HG03442 (cell line): ENCODE data around the gene RUFY1.

ENCODE experiments used
- ATAC-seq: cut with Tn5 transposase; IDR thresholded peaks from one replicate; pipeline ENCODE4 v1.9.1; 2021; ENCODE audit warnings: mild to moderate bottlenecking, moderate library complexity; ENCODE audit not compliant: unreplicated experiment

The RUFY1 gene

DNA sequence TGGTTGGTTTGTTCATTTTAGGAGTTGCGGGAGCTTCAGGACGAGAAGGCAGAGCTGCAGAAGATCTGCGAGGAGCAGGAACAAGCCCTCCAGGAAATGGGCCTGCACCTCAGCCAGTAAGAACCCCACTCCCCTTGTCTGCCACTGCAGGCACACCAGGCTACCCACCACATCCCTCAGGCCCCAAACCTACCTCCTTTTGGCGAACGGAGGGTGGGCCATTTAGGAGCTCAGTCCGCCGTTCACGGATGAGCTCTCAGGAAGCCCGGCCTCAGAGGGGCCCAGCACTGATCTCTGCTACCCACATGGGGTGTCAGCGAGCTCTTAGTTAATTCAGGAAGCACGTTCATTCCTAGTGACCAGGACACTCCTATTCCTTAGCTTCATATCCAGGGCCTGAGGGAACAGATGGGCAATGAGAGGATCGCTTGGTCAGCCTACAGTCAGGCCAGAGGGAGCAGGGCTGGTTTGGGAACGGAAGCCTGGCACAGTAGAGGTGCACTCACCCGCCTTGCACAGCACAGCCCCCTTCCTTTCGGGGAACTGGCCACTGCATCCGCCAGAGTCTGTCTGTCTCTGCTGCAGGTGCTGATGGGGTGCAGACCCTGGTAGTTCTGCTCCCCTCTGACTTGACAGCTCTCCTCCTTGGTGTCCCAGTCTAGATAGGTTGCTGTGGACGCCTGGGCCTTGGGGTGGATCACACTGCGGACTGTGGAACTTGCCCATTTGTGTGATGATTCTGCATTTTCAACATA lies 51.7 kb downstream of the RUFY1 start:
- ATAC-seq = no peak

DNA sequence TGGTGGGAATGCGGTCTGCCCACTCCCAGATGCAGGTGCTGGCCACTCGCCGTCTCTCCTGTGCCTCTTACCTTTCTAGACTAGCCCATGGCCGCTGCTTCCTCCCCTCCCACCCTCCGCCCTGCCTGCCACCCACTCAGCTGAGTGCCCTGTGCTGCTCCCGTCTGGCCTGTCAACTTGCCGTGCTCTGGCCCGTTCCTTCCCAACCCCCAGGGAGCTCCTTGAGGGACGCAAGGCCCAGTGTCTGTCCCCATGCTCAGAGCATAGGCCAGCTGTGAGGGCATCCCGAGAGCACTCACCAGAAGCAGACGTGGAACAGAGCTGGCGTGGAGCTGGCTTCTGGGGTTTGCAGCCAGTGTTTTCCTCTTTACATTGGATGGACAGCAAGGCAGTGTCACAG lies 53.0 kb downstream of the RUFY1 start:
- ATAC-seq = no peak

DNA sequence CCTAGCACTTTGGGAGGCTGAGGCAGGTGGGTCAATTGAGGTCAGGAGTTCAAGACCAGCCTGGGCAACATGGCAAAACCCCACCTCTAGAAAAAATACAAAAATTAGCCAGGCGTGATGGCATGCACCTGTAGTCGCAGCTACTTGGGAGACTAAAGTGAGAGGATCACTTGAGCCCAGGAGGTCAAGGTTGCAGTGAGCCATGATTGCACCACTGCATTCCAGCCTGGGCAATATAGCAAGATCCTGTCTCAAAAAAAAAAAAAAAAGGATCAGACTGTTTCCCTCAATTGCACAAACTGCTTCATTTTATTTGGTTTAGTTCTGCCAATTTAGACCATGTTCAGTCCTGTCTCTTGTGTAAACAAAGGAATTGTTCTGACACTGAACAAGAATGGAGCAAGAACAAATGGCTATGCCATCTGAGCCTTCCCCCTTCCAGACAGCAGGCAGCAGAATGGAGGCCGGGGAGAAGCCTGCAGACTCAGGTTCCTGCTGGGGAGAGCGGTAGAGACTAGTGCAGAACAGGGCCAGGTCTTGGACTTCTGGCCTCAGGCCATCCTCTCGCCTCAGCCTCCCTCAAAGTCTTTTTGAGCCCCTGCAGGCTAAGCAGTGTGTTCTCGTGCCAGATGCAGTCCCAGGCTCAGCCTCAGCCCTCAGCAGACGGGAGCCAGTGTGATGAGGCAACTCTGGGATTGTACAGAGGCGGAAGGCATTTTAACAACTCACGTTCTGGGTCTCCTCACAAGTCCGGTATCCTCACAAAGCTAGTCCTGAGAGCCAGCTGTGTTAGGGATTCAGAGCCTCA lies 54.9 kb downstream of the RUFY1 start:
- no peak for ATAC-seq

DNA sequence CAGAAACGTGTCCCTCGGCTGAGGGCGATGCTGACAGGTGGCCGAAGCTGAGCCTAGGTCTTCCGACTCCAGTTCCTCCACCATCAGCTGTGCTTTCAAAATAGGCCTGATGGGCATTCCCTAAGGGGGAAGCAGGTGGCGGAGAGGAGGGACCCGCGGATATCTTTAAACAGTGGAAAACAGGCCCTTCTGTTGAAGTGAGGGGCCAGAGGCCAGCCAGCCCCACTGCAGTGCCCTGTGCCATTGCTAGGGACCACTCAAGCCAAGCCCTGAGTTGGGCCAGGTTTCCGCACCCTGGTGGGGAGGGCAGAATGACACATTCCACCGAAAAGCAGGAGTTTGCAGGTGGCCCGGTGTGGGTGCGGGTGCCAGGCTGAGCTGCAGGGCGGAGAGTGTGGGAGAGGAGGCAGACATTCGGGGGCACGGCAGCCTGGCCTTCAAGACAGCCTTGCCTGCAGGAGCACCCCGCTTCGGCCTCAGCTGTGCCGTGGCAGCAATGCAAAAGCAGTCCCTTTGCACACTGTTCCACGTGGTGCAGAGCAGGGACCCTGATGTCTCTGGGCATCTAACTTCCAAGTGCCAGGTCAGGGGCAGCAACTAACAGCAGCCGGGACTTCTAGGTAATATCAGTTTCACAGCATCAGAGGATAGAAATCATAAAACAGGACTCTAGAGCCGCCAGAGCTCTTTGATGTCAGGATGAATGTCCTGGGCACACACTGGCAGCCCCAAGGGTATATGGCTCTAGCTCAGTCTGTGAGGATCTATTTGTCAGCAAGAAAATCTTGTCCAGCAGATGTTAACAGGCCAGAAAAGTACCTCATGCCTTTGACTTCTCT lies 55.9 kb downstream of the RUFY1 start:
- no peak for ATAC-seq

GRCh38 chr5:179606910-179607159 lies 56.5 kb downstream of the RUFY1 start:
- no peak for ATAC-seq

DNA sequence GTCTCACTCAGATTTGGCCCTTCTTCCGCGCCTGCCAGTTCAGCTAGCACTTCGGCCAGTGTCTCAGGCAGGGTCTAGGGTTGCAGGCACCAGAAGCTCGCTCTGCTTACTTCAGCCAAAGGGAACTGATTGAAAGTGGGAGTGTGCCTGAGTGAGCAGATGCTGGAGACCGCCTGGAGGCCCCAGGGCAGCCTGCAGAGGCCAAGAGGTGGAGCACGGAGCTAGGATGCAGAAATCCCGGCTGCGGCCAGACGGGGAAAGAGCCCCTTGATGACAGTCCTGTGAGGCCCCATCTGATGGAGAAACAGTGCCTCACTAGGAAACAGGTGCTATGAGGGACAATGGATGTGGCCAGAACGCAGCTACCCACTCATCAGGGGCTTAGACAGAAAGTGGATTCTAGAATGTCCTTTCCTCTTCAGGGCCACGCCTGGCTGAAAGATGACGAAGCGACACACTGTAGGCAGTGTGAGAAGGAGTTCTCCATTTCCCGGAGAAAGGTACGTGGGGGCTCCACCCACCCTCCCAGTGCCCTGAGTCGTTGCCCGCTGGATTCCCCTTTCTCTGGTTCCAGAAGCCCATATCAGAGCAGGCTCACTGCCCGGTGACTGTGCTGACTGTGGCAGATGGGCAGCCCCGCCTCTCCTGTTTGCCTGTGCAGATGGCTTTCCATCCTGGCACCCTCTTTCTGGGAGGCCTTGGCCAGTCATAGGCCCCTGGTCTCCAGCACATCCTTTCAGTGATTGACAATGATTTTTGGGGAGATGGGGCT lies 57.0 kb downstream of the RUFY1 start:
- no peak for ATAC-seq

DNA sequence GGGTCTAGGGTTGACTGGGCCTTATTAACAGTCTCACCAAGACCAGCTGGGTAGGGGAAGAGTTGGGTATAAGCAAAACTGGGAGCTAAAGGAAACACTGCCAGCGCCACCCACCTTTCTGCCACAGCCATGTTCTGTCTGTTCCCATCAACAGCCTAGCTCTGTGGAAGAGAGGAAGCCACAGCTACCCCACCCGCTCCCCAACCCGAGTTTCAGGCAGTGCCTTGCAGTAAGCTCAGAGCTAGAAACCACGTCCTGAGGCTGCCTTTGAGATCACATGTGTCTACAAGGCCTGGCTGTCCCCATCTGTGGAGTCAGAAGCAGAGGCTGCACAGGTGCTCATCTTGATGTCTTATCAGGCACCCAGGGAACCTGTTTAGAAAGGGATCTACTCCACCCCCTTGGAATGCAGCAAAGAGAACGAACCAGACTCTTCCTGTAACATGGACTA lies 57.8 kb downstream of the RUFY1 start:
- ATAC-seq = no peak

GRCh38 chr5:179609834-179610108 lies 59.4 kb downstream of the RUFY1 start:
- ATAC-seq = no peak

- no peak for ATAC-seq
These were observed 60.0 kb downstream of the RUFY1 start for GRCh38 chr5:179610109-179610902.

GRCh38 chr5:179610903-179611265 lies 60.5 kb downstream of the RUFY1 start:
- no peak for ATAC-seq

DNA sequence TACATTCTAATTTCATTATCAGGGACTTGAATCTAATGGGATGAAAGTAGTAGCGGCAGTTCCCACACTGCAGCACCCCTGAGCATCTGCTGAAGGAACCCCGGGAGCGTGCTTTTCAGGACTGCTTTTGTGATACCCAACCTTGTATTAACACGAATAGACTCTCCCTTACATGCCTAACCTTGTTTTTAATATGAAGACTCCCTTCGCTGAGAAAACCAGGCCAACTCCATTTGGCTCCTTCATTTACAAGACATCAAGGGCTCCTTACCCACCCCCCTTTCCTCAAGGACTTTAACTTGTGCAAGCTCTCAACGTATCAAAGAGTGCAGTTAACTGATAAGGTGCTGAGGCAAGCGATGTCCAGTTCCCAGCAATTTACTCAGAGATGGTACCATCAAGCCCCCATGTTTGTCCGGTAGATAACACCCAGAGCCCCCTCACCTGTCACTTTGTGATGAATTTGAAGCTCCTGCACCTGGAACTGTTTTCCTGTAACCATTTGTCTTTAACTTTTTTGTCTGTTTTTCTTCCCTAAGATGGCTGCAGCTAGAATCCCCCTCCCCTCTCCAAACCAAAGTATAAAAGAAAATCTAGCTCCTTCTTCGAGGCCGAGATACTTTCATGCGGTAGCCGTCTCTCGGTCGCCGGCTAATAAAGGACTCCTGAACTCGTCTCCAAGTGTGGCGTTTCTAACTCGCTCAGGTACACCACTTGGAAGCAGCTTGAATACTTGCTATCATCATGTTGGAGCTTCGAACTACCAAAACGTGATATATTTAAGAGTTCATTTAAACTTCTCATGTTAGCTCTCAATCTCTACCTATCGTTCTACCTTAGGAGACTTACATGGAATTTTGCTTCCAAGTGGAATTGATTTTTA lies 62.5 kb downstream of the RUFY1 start:
- no peak for ATAC-seq

DNA sequence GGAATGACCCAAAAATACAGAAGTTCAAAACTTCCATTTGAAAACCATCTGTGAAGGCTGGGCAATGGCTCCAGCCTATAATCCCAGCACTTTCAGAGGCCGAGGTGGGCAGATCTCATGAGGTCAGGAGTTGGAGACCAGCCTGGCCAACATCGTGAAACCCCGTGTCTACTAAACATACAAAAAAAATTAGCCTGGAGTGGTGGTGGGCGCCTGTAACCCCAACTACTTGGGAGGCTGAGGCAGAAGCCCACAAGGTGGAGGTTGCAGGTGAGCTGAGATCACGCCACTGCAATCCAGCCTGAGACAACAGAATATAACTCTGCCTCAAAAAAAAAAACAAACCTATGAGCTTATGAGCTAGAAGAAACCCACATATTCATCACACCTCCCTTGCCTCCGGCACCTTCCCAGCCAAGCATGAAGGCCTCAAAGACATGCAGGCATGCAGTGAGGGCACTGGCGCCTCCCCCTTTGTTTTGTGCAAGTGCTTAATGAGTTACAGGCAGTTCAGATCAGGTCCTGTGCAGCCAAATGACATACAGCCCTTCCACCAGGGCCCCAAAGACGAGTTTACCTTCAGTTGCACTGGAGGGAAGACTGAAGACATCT lies 63.2 kb downstream of the RUFY1 start:
- no peak for ATAC-seq

DNA sequence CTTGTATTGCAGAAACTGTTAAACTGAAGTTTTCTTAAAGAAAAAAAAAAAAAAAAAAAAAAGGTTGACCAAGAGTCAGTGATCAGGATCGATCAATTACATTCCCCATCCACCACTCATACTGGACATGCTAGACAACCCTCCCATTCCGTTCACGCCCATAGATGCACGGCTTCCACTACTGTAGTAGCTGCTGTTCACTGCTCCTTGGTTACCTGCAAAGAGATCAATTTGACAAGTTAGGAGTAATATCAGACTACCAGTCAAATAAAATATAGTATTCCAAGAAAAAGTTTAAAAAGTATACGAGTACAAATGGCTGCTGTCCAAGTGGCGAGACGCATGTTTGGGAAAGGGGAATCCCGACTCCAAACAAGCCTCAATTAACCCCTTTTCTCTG lies 64.4 kb downstream of the RUFY1 start:
- no peak for ATAC-seq

DNA sequence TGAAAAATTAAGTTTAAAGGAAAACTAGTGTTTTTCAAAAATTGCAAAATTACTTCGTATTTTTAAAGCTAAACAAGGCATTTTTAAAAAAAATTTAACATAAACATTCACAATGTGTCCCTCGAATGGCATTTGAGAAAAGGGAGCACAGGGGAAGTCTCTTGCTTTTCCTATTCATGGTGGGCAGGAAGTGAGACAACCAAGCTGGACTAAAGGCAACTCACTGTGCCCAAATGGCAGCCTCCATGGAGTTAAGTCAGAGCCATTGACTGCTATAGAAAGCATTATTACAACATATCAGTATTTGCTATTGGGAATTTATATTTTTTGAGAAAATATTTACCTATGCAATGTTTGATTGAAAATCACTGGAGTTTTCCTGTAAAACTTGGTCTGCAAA lies 64.8 kb downstream of the RUFY1 start:
- no peak for ATAC-seq

DNA sequence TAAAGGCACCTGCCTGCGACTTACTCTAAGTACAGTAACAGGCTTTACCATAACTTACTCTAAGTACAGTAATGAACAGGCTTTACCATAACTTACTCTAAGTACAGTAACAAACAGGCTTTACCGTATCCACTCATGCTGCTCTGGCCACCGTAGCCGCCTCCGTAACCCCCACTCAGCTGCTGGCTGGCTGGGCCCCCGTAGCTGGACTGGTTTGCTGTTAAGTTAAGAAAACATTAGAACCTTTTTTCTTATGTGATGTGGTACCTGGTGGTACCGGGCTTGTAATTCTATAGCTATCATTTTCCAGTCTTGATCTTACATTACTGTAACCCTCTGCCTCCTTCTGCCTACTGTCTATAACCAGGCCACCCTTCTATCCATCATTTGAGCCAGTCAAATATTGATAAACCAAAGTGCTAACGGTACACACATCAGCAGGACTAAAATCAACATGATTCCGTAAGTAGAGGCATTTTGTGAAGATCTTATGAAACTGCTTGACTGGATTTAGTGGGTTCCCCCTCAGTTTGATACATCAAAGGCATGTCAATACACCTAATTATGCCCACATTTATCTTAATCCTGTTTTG lies 65.7 kb downstream of the RUFY1 start:
- ATAC-seq = no peak

DNA sequence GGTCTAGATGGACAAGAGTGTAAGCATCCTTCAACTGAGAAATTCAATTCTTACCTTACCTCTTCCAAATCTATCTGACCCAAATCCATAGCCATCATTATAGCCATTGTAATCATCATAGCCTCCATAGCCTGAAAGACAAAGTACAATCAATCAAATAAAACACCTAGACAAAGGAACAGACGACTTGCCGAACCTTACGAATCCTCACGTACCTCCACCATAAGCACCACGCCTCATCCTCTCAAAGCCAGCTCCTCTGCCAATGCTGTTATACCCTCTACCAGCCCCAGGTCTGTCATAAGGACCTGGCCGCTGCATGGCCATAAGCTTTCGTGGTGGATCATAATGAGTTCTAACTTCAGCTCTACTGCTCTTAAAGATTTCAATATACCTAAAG lies 67.6 kb downstream of the RUFY1 start:
- no peak for ATAC-seq

- ATAC-seq = no peak
These were observed 68.7 kb downstream of the RUFY1 start for GRCh38 chr5:179618923-179619554.

DNA sequence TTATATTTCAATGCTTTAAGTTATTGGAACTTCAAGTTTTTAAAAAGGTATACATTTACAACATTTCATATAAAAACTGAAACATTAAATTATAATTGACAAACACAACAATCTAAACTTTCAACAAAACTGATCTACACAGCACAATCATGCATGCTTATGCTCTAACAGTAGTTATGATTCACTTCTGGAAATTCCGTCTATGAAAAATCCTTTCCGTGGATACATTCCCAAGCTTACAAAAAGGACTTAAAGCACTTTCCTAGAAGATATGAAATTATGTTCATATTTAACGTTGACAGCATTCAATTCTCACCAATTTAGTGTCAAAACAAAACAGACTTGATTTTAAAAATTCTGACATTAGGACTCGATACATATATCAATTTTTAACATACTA lies 69.4 kb downstream of the RUFY1 start:
- no peak for ATAC-seq
